GM12891 (cell line): ENCODE measurements around the gene HELZ2.

ENCODE experiments used
- DNase-seq: peaks from one replicate; pipeline ENCODE4 v3.0.0; 2011; ENCODE audit warnings: low spot score; ENCODE audit not compliant: insufficient read length
- FAIRE-seq: peaks from 2 replicates; lab custom pipeline; 2011; peaks lifted over from hg19 to GRCh38; lab: Jason Lieb, UNC
- PAX5 ChIP-seq: IDR thresholded peaks from 2 replicates; pipeline ENCODE4 v1.6.1; 2011; ENCODE audit warnings: low read length, moderate library complexity, mild to moderate bottlenecking; ENCODE audit not compliant: insufficient read depth, severe bottlenecking
- POLR2A ChIP-seq: IDR thresholded peaks from 2 replicates; pipeline ENCODE4 v1.6.1; 2011; ENCODE audit warnings: low read depth, low read length, control low read depth
- POLR2AphosphoS5 ChIP-seq: IDR thresholded peaks from 2 replicates; pipeline ENCODE4 v1.6.1; 2011; ENCODE audit warnings: low read depth, low read length, control low read depth
- POU2F2 ChIP-seq: IDR thresholded peaks from 2 replicates; pipeline ENCODE4 v1.6.1; 2011; ENCODE audit warnings: low read depth, mild to moderate bottlenecking, control low read depth, low read length, moderate library complexity
- SPI1 ChIP-seq: IDR thresholded peaks from 2 replicates; pipeline ENCODE4 v1.6.1; 2011; ENCODE audit warnings: low read depth, low read length, control low read depth
- TAF1 ChIP-seq: IDR thresholded peaks from 2 replicates; pipeline ENCODE4 v1.6.1; 2011; ENCODE audit warnings: low read depth, low read length, control low read depth

The HELZ2 gene

GRCh38 chr20:63568986-63569949 lies 4.8 kb downstream of the HELZ2 start:
- DNase-seq (no peak), FAIRE-seq (no peak)
- no peak for TF ChIP-seq PAX5
- TF ChIP-seq POLR2A = no peak
- no peak for TF ChIP-seq SPI1
- TF ChIP-seq TAF1 = no peak
- no peak for TF ChIP-seq POU2F2
- TF ChIP-seq POLR2AphosphoS5 = no peak

- TF ChIP-seq POLR2A (no peak), POLR2AphosphoS5 (peak; percentile 29; the same call in 1 of the 2 replicates)
- no peak for DNase-seq
- no peak for FAIRE-seq
Measured at GRCh38 chr20:63568170-63568981, 5.7 kb downstream of the HELZ2 start.

- TF ChIP-seq POU2F2 (0 out of 2 replicates have a peak, but pooled peaks have one; percentile 10), TAF1 (no peak), POLR2A (no peak), POLR2AphosphoS5 (no peak), SPI1 (peak; percentile 32; the same call in 1 of the 2 replicates), PAX5 (no peak)
- peak; percentile 96 for FAIRE-seq
- peak; percentile 76 for DNase-seq
Measured at GRCh38 chr20:63567386-63568169, 6.5 kb downstream of the HELZ2 start.

- DNase-seq (peak; percentile 48), FAIRE-seq (no peak)
- TF ChIP-seq POU2F2 = no peak
- no peak for TF ChIP-seq TAF1
- no peak for TF ChIP-seq POLR2A
- no peak for TF ChIP-seq SPI1
- no peak for TF ChIP-seq PAX5
- 0 out of 2 replicates have a peak, but pooled peaks have one; percentile 30 for TF ChIP-seq POLR2AphosphoS5
Measured at GRCh38 chr20:63567136-63567385, 7.0 kb downstream of the HELZ2 start.

- TF ChIP-seq PAX5 (no peak), POU2F2 (no peak), TAF1 (no peak), SPI1 (no peak), POLR2AphosphoS5 (no peak), POLR2A (no peak)
- DNase-seq (no peak), FAIRE-seq (peak; percentile 98)
Measured at GRCh38 chr20:63566395-63567135, 7.5 kb downstream of the HELZ2 start.

DNA sequence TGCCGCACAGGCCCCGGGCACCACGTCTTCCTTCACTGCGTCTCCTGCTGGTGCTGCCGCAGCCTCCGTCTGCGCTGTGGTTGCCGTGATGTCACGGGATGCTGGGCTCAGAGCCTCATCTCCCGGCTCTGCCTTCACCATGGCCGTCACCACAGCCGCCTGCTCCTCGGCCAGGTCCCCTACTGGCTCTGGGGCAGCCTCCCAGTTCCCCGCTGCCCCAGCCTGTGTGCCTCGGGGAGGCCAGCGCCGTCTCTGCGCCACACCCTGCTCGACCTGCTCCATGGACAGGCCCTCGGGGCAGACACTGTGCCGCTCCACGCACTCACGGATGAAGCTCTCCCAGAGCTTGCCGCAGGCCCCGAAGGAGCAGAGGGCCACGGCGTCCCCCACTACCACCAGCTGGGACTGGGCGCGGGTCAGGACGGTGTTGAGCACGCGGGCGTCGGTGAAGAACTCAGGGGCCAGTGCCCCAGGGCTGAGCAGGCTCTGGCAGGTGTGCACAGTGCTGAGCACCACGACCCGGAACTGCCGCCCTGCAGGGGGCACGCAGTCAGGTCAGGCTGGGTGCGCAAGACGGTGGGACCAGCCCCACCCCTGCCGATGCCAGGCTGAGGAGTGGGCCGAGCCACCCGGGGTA lies 8.2 kb downstream of the HELZ2 start:
- DNase-seq (no peak), FAIRE-seq (no peak)
- no peak for TF ChIP-seq POU2F2

DNA sequence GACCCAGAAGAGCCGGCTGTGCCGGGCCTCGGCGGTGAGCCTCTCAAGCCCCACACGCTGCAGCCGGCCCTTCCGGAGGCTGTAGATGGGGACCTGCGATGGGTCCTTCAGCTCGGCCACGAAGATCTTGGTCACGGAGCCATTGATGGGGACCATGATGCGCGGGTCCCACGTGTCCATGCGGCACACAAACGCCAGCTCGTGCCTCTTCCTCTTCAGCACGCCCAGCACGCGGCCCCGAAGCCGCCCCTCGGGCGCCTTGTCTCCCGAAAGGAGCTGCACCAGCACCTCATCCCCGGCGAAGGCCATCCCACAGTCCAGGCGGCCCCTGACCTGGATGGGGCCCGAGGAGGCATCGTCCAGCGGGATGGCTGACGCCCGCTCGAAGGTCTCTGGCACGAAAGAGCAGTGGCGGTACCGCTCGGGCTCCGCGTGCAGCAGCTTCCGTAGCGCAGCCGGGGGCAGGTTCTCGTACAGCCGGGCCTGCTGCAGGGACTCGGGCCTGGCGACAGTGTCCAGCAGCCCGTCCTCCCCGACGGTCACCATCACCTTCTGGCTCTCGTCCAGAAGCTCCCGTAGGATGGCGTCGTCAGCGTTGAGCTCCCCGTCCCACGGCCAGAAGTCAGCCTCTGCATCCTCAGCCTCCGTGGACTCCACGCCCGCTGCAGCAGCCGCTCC lies 8.9 kb downstream of the HELZ2 start:
- no peak for TF ChIP-seq SPI1
- no peak for TF ChIP-seq POU2F2
- TF ChIP-seq PAX5 = no peak
- no peak for TF ChIP-seq POLR2A
- TF ChIP-seq POLR2AphosphoS5 = no peak
- TF ChIP-seq TAF1 = no peak
- DNase-seq (no peak), FAIRE-seq (no peak)

- TF ChIP-seq POLR2A = no peak
- no peak for TF ChIP-seq POU2F2
- TF ChIP-seq PAX5 = no peak
- TF ChIP-seq TAF1 = no peak
- TF ChIP-seq SPI1 = no peak
- no peak for TF ChIP-seq POLR2AphosphoS5
- DNase-seq (no peak), FAIRE-seq (no peak)
Measured at GRCh38 chr20:63564036-63564810, 9.8 kb downstream of the HELZ2 start.
